Gastroesophageal sphincter (tissue), 3 donors: ENCODE measurements around the gene MYT1.

Experiments used
- EP300 ChIP-seq: sonication (generic); formaldehyde crosslinking; IDR thresholded peaks from one replicate; pipeline ENCODE4 v1.6.1; 2017; ENCODE audit warnings: antibody characterized with exemption, mild to moderate bottlenecking
- POLR2A ChIP-seq, 2 donors: fragments of 450-650 bp; IDR thresholded peaks; one replicate each; pipeline ENCODE4 v1.6.1; 2017; ENCODE audit warnings: antibody characterized with exemption in 2 of 2, mild to moderate bottlenecking in 2 of 2, moderate library complexity in 1 of 2
- POLR2AphosphoS5 ChIP-seq: sonication (generic); formaldehyde crosslinking; IDR thresholded peaks from one replicate; pipeline ENCODE4 v1.6.1; 2017; ENCODE audit warnings: antibody characterized with exemption
- TF ChIP-seq, protein P1 (sequence below), 4 experiments: fragments of 200-600 bp in 2 of 4; fragments of 450-650 bp in 2 of 4; sonication (generic) in 1 of 4; IDR thresholded peaks; one replicate each; pipeline ENCODE4 v1.5.1; 2017 to 2019; ENCODE audit warnings: antibody characterized with exemption in 4 of 4, mild to moderate bottlenecking in 2 of 4, moderate library complexity in 2 of 4

DNA sequence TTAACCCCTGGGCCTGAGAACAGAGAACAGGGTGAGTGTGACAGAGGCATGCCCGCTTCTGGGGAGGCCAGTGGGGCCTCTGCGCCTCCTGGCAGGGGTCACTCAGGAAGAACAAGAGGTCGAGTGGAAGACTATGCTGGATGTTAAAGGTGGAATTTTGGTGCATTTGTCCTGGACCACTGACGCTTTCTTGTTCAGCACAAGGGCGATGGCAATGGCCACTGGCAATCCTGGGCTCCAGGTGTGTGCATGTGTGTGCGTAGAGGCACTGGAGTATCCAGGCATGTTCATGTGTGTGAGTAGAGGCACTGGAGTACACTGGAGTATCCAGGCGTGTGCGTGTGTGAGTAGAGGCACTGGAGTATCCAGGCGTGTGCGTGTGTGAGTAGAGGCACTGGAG is 33.4 kb upstream of the MYT1 start:
- TF ChIP-seq, protein P1, sequence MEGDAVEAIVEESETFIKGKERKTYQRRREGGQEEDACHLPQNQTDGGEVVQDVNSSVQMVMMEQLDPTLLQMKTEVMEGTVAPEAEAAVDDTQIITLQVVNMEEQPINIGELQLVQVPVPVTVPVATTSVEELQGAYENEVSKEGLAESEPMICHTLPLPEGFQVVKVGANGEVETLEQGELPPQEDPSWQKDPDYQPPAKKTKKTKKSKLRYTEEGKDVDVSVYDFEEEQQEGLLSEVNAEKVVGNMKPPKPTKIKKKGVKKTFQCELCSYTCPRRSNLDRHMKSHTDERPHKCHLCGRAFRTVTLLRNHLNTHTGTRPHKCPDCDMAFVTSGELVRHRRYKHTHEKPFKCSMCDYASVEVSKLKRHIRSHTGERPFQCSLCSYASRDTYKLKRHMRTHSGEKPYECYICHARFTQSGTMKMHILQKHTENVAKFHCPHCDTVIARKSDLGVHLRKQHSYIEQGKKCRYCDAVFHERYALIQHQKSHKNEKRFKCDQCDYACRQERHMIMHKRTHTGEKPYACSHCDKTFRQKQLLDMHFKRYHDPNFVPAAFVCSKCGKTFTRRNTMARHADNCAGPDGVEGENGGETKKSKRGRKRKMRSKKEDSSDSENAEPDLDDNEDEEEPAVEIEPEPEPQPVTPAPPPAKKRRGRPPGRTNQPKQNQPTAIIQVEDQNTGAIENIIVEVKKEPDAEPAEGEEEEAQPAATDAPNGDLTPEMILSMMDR (IDR thresholded peaks at IDR 0.05): no peak
- TF ChIP-seq EP300 (no peak), POLR2A (IDR thresholded peaks at IDR 0.05) (no peak), POLR2AphosphoS5 (no peak)
